ENCODE measurements around the gene SMC3. TPM values are rescaled to one million over a fixed set of nuclear protein-coding genes. Genes with fewer than 3 reads are reported as not detected.
"Not testable (repeated sequence)": the region's sequence is repeated elsewhere in the genome, so short reads cannot be mapped to it uniquely, and the experiment has no call there.

The SMC3 gene
- total RNA-seq, result 10 to 100 TPM; 23.7 to 25.5 TPM
- long read RNA-seq, full-length matches to known transcripts, result 4 of 36 reads
- long read RNA-seq, partial matches to known transcripts, result 30 of 36 reads
- long read RNA-seq, other reads (novel, unspliced or antisense), result 2 of 36 reads

GRCh38 chr10:110567201-110568054 lies at the start of gene SMC3:
Gene SMC3, plus strand, starts transcription at chr10:110567695. Its CDS starts 122 bp downstream, at chr10:110567817.
- peak; percentile 93 for ATAC-seq
- DNase-seq, result peak; percentile 89 to 93
- intact Hi-C loops (cut with DNase I, micrococcal nuclease), result no loop called here

DNA sequence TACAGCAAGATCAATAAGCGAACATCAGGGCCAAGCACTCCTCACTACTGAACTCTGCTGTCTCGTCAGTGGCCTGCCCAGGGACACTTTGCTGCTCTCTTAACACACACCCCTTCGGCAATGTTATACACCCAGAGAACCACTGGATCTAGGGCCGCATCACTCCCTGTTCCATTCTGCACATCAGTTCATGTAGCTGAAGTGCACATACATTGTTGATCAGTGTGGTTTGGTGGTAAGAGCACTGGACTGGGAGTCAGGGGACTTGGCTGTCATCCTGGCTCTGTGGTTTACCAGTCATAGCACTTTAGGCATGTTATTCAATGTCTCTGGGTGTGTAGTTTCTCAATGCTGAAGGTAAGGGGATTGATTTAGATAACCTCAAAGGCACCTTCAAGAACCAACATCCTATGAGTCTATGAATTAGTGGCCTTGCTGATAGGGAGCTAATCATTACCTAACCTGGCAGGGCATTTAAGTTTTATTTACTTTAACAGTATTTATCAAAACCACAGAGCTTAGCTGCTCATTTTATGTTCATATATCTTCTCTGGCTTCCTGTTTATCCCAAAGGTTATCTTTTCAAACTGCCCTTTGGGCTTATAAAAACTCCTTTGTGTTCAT lies 45.0 kb upstream of the SMC3 start:
- ATAC-seq, result peak; percentile 74
- intact Hi-C loops (cut with DNase I, micrococcal nuclease), result no loop called here
- DNase-seq, result no peak

DNA sequence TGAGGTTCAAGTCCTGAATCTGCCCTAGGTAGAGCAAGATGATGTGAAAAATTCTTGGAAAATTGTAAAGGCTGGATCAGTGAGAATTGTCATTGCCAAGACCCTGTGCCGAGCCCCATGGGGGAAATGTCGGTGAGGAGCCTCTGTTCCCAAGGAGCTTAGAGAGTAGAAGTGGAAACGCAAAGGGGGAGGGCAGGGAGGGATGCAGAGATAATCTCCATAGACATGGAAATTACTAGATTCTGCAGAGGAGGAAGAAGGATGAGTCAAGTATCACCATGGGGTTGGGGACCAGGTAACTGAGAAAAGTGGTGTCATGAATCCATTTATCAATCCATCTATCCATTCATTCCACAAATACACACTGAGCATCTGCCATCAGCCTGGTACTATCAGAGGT lies 43.8 kb upstream of the SMC3 start:
- DNase-seq (no peak), ATAC-seq (no peak)
- intact Hi-C loops (cut with DNase I, micrococcal nuclease), result no loop called here

GRCh38 chr10:110524179-110524858 lies 43.2 kb upstream of the SMC3 start:
- no peak for ATAC-seq
- no peak for DNase-seq
- intact Hi-C loops (cut with DNase I, micrococcal nuclease), result no loop called here

DNA sequence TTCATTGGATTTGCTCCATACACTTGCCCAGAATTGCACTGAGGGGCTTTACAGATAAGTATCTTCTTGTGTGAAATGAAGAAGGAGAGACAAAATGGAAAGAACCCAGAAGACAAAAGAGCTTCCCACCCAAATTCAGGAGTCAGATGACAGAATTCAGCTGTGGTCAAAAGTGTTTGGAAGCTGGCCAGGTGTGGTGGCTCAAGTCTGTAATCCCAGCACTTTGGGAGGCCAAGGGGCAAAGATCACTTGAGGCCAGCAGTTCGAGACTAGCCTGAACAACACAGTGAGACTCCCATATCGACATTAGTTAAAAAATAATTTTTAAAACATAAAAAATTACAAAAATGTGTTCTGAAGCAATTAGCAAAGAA lies 42.6 kb upstream of the SMC3 start:
- ATAC-seq, result no peak
- DNase-seq, result no peak
- intact Hi-C loops (cut with DNase I, micrococcal nuclease), result no loop called here

DNA sequence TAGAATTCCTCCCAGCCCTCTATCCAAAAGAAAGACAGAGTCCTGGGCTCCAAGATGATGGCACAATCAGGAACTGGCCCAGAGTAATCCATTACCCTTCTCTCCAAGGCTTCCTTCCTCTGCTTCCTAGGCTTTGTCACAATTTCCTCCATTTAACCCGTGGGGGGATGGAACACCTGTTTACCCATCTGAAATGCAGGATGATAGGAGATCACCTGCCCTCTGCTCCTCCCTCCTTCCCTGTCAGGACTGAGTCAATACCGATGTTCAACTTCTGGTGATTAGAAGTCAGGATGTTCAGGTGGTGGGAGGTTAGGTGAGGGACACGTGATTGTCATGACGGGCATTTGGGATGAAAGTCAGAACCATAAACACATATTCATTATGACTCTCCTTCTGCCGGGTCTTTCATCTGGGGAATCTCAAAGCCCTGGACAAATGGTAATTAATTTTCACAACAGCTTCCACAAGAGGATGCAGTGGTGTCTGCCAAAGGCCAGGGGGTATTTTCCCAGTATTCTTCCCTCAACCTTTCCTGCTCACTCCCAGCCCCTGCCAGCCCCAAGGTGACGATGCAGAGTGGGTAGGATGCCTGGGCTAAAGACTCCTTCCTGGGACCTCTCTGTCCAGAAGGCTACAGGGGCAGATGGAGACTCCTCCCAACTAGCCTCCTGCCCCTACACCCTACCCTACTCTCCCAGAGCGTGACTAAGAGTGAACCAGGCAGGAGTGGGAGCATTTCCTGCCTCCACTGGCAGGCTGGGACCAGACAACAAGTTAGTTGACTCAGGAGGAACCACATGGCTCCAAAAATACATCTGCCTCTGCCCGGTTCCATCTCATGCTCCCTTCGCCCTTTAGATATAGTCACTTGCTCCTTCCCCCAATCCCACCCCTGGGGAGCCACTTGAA lies 41.9 kb upstream of the SMC3 start:
- no peak for ATAC-seq
- DNase-seq, result no peak

DNA sequence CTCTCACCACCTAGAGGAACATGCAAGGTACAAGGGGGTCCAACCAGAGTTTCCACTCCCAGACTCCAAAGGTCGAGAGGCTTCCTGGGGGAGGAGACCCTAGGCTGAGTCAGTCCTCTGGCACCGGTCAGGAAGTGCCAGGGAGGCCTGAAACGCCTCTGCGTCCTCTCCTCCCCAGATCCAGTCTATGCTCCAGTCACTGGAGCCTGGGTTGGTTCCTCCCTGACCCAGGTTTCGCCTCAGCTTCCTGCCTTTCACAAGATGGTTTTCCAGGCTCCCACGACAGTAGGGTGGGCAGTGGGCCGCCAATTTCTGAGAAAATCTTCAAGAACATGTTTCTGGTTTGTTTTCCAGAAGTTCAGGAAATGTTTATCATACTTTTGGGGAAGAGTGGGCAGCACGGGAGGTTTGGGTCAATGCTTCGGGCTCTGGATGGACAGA lies 39.7 kb upstream of the SMC3 start:
- no peak for ATAC-seq
- no peak for DNase-seq
- intact Hi-C loops (cut with DNase I, micrococcal nuclease), result no loop called here

More for the DNA sequence above, 41.9 kb upstream of the SMC3 start:
- intact Hi-C loops (cut with DNase I, micrococcal nuclease), result no loop called here

- ATAC-seq (no peak), DNase-seq (no peak)
- intact Hi-C loops (cut with DNase I, micrococcal nuclease), result no loop called here
Observed at GRCh38 chr10:110528224-110528996, 39.1 kb upstream of the SMC3 start.

- ATAC-seq; DNase-seq; intact Hi-C loops (cut with DNase I, micrococcal nuclease): not testable (repeated sequence)
Observed at GRCh38 chr10:110528997-110529524, 38.4 kb upstream of the SMC3 start.

DNA sequence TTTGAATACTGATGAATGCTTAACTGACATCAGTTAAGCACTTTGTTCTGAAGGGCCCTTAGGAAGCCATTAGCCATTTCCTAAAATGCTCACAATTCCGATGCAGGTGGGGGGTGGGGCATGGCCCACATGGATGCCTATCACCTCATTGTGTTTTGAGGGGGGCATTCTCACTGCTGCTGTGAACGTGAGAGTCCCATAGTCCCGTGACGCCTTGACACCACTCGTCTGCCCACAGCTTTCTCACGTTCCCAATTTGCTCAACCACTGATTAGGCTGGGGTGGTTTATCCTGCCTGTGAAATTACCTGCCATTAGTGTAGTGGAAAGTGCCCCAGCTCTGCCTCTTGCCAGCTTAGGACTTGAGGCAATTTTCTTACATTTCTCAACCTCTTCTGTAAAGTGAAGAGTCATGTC lies 37.9 kb upstream of the SMC3 start:
- intact Hi-C loops (cut with DNase I, micrococcal nuclease), result loop anchor here in 1 of 2 donors (10.0 kb wide), 1 partner anchor 215 kb away; no protein-coding TSS in a partner anchor
- ATAC-seq (no peak), DNase-seq (no peak)

GRCh38 chr10:110530131-110530831 lies 37.2 kb upstream of the SMC3 start:
- intact Hi-C loops (cut with DNase I, micrococcal nuclease), result loop anchor here in 1 of 2 donors (10.0 kb wide), 1 partner anchor 215 kb away; no protein-coding TSS in a partner anchor
- peak; percentile 57 for ATAC-seq
- DNase-seq, result peak in 1 of 2 donors; percentile 36

- ATAC-seq, result no peak
- no peak for DNase-seq
- intact Hi-C loops (cut with DNase I, micrococcal nuclease), result loop anchor here in 1 of 2 donors (10.0 kb wide), 1 partner anchor 217 kb away; no protein-coding TSS in a partner anchor
Observed at GRCh38 chr10:110531687-110532086, 35.8 kb upstream of the SMC3 start.

DNA sequence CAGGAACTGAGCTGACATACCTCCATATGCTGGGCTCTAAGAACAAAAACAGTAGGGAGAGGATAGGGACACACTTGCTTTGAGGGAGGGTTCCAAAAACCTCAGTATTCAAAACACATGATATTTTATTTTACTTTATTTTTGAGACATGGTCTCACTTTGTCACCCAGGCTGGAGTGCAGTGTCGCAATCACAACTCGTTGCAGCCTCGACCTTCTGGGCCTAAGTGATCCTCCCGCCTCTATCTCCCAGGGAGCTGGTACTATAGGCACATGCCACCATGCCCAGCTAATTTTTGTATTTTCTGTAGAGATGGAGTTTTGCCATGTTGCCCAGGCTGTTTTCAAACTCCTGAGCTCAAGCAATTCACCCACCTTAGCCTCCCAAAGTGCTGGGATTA lies 34.9 kb upstream of the SMC3 start:
- DNase-seq, ATAC-seq: not testable (repeated sequence)
- intact Hi-C loops (cut with DNase I, micrococcal nuclease), result loop anchor here in 1 of 2 donors (10.0 kb wide), 1 partner anchor 218 kb away; no protein-coding TSS in a partner anchor

- ATAC-seq, result no peak
- intact Hi-C loops (cut with DNase I, micrococcal nuclease), result loop anchor here in 1 of 2 donors (10.0 kb wide), 1 partner anchor 218 kb away; no protein-coding TSS in a partner anchor
- DNase-seq, result no peak
Observed at GRCh38 chr10:110533149-110533548, 34.3 kb upstream of the SMC3 start.

- ATAC-seq (no peak), DNase-seq (no peak)
- intact Hi-C loops (cut with DNase I, micrococcal nuclease), result loop anchor here in 1 of 2 donors (10.0 kb wide), 1 partner anchor 220 kb away; no protein-coding TSS in a partner anchor
Observed at GRCh38 chr10:110534571-110534970, 32.9 kb upstream of the SMC3 start.
